Measurements from ENCODE around the gene CGNL1.

Gene CGNL1

GRCh38 chr15:57456559-57456958, 80.3 kb downstream of the CGNL1 start:
- DNase-seq (ENCODE audit: low read depth): no peak

- no peak for DNase-seq (ENCODE audit: low read depth)
Measured at GRCh38 chr15:57457726-57458125, 81.4 kb downstream of the CGNL1 start.

- no peak for DNase-seq (ENCODE audit: low read depth)
Measured at GRCh38 chr15:57458356-57458781, 82.1 kb downstream of the CGNL1 start.

- DNase-seq (ENCODE audit: low read depth): no peak
Measured at GRCh38 chr15:57460208-57460816, 84.0 kb downstream of the CGNL1 start.

- DNase-seq (ENCODE audit: low read depth): no peak
Measured at GRCh38 chr15:57461541-57461940, 85.2 kb downstream of the CGNL1 start.

- no peak for DNase-seq (ENCODE audit: low read depth)
Measured at GRCh38 chr15:57462381-57462780, 86.1 kb downstream of the CGNL1 start.

- no peak for DNase-seq (ENCODE audit: low read depth)
Measured at GRCh38 chr15:57463360-57463759, 87.1 kb downstream of the CGNL1 start.

GRCh38 chr15:57464480-57464879, 88.2 kb downstream of the CGNL1 start:
- no peak for DNase-seq (ENCODE audit: low read depth)

- no peak for DNase-seq (ENCODE audit: low read depth)
Measured at GRCh38 chr15:57468486-57468885, 92.2 kb downstream of the CGNL1 start.

GRCh38 chr15:57470543-57470942, 94.2 kb downstream of the CGNL1 start:
- no peak for DNase-seq (ENCODE audit: low read depth)

- peak; percentile 46 for DNase-seq (ENCODE audit: low read depth)
Measured at GRCh38 chr15:57472861-57473260, 96.6 kb downstream of the CGNL1 start.

- DNase-seq (ENCODE audit: low read depth): peak; percentile 37
Measured at GRCh38 chr15:57476533-57476975, 100.2 kb downstream of the CGNL1 start.

- no peak for DNase-seq (ENCODE audit: low read depth)
Measured at GRCh38 chr15:57477736-57478522, 101.6 kb downstream of the CGNL1 start.

- no peak for DNase-seq (ENCODE audit: low read depth)
Measured at GRCh38 chr15:57479005-57479404, 102.7 kb downstream of the CGNL1 start.

GRCh38 chr15:57481038-57481705, 104.9 kb downstream of the CGNL1 start:
- no peak for DNase-seq (ENCODE audit: low read depth)

GRCh38 chr15:57485869-57486268, 109.6 kb downstream of the CGNL1 start:
- DNase-seq (ENCODE audit: low read depth): peak; percentile 45

- DNase-seq (ENCODE audit: low read depth): no peak
Measured at GRCh38 chr15:57486833-57487232, 110.5 kb downstream of the CGNL1 start.

GRCh38 chr15:57489122-57489521, 112.8 kb downstream of the CGNL1 start:
- no peak for DNase-seq (ENCODE audit: low read depth)

- no peak for DNase-seq (ENCODE audit: low read depth)
Measured at GRCh38 chr15:57493351-57493750, 117.0 kb downstream of the CGNL1 start.

- no peak for DNase-seq (ENCODE audit: low read depth)
Measured at GRCh38 chr15:57494581-57494980, 118.3 kb downstream of the CGNL1 start.

- no peak for DNase-seq (ENCODE audit: low read depth)
Measured at GRCh38 chr15:57495041-57495440, 118.7 kb downstream of the CGNL1 start.

- no peak for DNase-seq (ENCODE audit: low read depth)
Measured at GRCh38 chr15:57495554-57496165, 119.4 kb downstream of the CGNL1 start.

GRCh38 chr15:57496594-57496945, 120.3 kb downstream of the CGNL1 start:
- no peak for DNase-seq (ENCODE audit: low read depth)
